ENCODE results near the gene DNAJC21. TPM values are rescaled to one million over a fixed set of nuclear protein-coding genes. Genes with fewer than 3 reads are reported as not detected.

DNAJC21 gene
- total RNA-seq (2013; cell fraction: nucleolus; rRNA removed) = 48.5 and 50.6 TPM in 2 replicates
- total RNA-seq (2014; rRNA removed) (16.5 and 22.8 TPM in 2 replicates), total RNA-seq (2014; rRNA removed; fragmentation: Illumina TruSeq; extraction: Trizol) (50.3 and 53.5 TPM in 2 replicates), total RNA-seq (2021) (34.6 and 36.3 TPM in 2 replicates), polyA plus RNA-seq (2011; rRNA removed) (30.9 and 53.1 TPM in 2 replicates), polyA plus RNA-seq (2014; fragmentation: Illumina TruSeq; extraction: Trizol) (51.7 and 60.6 TPM in 2 replicates), polyA plus RNA-seq (2014; fragmentation: Nextera tagmentation; extraction: Ambion mirVana) (10 to 100 TPM; 14.6 to 22.0 TPM), polyA plus RNA-seq (2014; rRNA removed) (19.7 and 25.4 TPM in 2 replicates), polyA plus RNA-seq (2016; fragmentation: Nextera tagmentation; extraction: Ambion mirVana) (10 to 100 TPM in 1 of 2 experiments, 1 to 10 TPM in 1; 9.2 to 11.6 TPM), polyA minus RNA-seq (2011; rRNA and poly(A)+ RNA removed) (12.1 and 17.2 TPM in 2 replicates), Bru-seq, nascent RNA (percentile 89 among the genes with signal in this experiment), BruChase-seq, experiment 1, labeled RNA remaining after a 6-hour chase (percentile 90 among the genes with signal in this experiment), BruChase-seq, experiment 2, labeled RNA remaining after a 2-hour chase (percentile 89 among the genes with signal in this experiment)
- polyA plus RNA-seq (2011; ENCODE audit: low read depth) = 26.3 TPM
- polyA plus RNA-seq (2011; cell fraction: cytosol; rRNA removed) = 7.6 and 7.8 TPM in 2 replicates
- 13.5 and 19.1 TPM in 2 replicates for polyA plus RNA-seq (2011; cell fraction: nucleus; rRNA removed)
- polyA plus RNA-seq (2012) = 28.7 and 32.3 TPM in 2 replicates
- 7.6 and 8.2 TPM in 2 replicates for polyA minus RNA-seq (2011; cell fraction: cytosol; rRNA and poly(A)+ RNA removed)
- 13.9 and 23.4 TPM in 2 replicates for polyA minus RNA-seq (2011; cell fraction: nucleus; rRNA and poly(A)+ RNA removed)
- long read RNA-seq, experiment 1, full-length matches to known transcripts = 3 of 10 reads
- long read RNA-seq, experiment 1, partial matches to known transcripts = 5 of 10 reads
- long read RNA-seq, experiment 1, other reads (novel, unspliced or antisense) = 2 of 10 reads
- long read RNA-seq, experiment 2, full-length matches to known transcripts = 4 of 24 reads
- long read RNA-seq, experiment 2, partial matches to known transcripts = 11 of 24 reads
- long read RNA-seq, experiment 2, other reads (novel, unspliced or antisense) = 9 of 24 reads

DNA sequence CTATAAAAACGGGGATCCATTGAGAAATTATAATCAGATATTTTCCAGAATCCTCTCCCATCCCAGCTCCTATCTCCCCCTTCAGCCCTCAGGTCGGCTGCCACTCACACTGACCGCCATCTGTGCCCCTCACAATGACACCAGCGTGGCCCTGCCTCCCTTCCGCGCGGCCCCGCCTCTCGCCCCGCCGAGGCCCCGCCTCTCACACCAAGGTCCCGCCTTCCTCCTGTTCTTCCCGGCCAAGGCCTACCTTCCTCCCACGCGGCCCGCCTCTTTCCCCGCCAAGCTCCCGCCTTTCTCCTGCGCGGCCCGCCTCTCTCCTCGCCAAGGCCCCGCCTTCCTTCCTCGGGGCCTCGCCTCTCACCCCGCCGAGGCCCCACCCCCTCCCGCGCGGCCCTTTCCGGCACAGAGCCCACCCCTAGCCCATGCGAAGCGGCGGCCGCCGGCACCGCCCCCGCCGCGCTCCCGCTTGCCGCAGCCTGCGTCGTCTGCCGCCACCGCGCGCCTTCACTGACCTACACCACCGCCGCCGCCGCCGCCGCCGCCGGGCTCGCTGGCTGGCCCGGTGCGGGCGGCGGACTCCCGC lies at the start of gene DNAJC21:
Gene DNAJC21 (plus strand): TSS at position 426 of the 586 bp plus-strand sequence. CDS start 261 bp downstream, outside the sequence.
- H3K4me2 ChIP-seq (ENCODE audit: control insufficient read depth, insufficient read depth) = peak within 1 kb of the TSS; percentile 81
- no TSS peak for BruUV-seq (replicated peaks)
- peak; percentile 88 for DNase-seq (ENCODE audit: low read depth, low spot score)
- CTCF ChIA-PET = interaction anchor here (0.6 to 2.0 kb wide), 9 partner anchors 12 to 1347 kb away, joined by 3 to 13 read pairs (median 3); partner anchors contain the start of genes BRIX1 and RAD1
- no peaks in the 10 kb centered on the region for H3K9me3 ChIP-seq (replicated peaks; ENCODE audit: control insufficient read depth, insufficient read depth, low read length)
- H2AFZ ChIP-seq (ENCODE audit: control insufficient read depth, low read depth, low read length) = peak within 1 kb of the TSS; percentile 78
- H3K4me3 ChIP-seq = peak within 1 kb of the TSS; percentile 83
- peaks cover 33% of the 10 kb centered on the region for H3K79me2 ChIP-seq (ENCODE audit: control insufficient read depth, insufficient read depth, low read length)
- POLR2A ChIA-PET = interaction anchor here (1.1 to 3.3 kb wide), 4 partner anchors 11 to 49 kb away, joined by 4 to 79 read pairs (median 6); partner anchors contain the start of genes BRIX1 and RAD1
- peaks cover 0 to 6% of the 10 kb centered on the region in 2 experiments; a peak in 3 of 4 replicates for H3K36me3 ChIP-seq (ENCODE audit: control insufficient read depth in 2 of 2, insufficient read depth in 2 of 2, low read length in 1 of 2)
- RAD21 ChIA-PET (ENCODE audit: unreplicated experiment) = interaction anchor here (0.9 to 2.9 kb wide), 4 partner anchors 11 to 74 kb away, joined by 3 to 50 read pairs (median 9); partner anchors contain the start of genes BRIX1 and RAD1
- ATAC-seq = peak; percentile 92
- H3K27ac ChIP-seq (ENCODE audit: control insufficient read depth, insufficient read depth) = peak within 1 kb of the TSS; percentile 86
- no peaks in the 10 kb centered on the region for H4K20me1 ChIP-seq (ENCODE audit: control insufficient read depth, insufficient read depth)
- SMC1A ChIA-PET (ENCODE audit: uncharacterized antibody, unreplicated experiment) = interaction anchor here (1.0 to 2.4 kb wide), 3 partner anchors 12 to 15 kb away, joined by 4 to 14 read pairs (median 4); partner anchors contain the start of genes BRIX1 and RAD1
- WGBS (ENCODE audit: insufficient coverage, insufficient replicate concordance, low lambda C conversion rate, missing lambda C conversion rate) = 3% methylated on average over 23 of the region's 63 CpGs
- H3K4me1 ChIP-seq (ENCODE audit: control insufficient read depth, insufficient read depth, low read length) = no peaks in the 10 kb centered on the region
- peak; percentile 75 for FAIRE-seq
- in situ Hi-C loops (cut with MboI) = no loop called here
- intact Hi-C loops (cut with micrococcal nuclease; ENCODE audit: unreplicated experiment) = loop anchor here (1.0 to 10.0 kb wide), 3 partner anchors 11 to 1226 kb away; partner anchors contain the start of genes BRIX1, LMBRD2, RAD1 and SKP2
- no peaks in the 10 kb centered on the region for H3K27me3 ChIP-seq (replicated peaks in 1 of 2; ENCODE audit: control insufficient read depth in 2 of 2, insufficient read depth in 2 of 2, low read length in 1 of 2)
- H3K9ac ChIP-seq (ENCODE audit: control insufficient read depth, insufficient read depth, low read length) = peak within 1 kb of the TSS; percentile 90
- TF ChIP-seq TARDBP (IDR thresholded peaks at IDR 0.05; ENCODE audit: borderline replicate concordance) (no peak), SUZ12 (IDR thresholded peaks at IDR 0.05; ENCODE audit: unreplicated experiment) (no peak), ZZZ3 (IDR thresholded peaks at IDR 0.05; ENCODE audit: control insufficient read depth, insufficient read length, low read depth) (no peak), BHLHE40 (IDR thresholded peaks at IDR 0.05; ENCODE audit: borderline replicate concordance in 1 of 2, low read depth in 2 of 2, low read length in 1 of 2) (peak in 1 of 2 experiments; percentile 40; a peak in 1 of 4 replicates), POLR2A (IDR thresholded peaks at IDR 0.05; ENCODE audit: low read depth, low read length) (peak; percentile 78), RUNX3 (IDR thresholded peaks at IDR 0.05; ENCODE audit: low read length) (0 out of 2 replicates have a peak, but pooled peaks have one; percentile 2), RELA (IDR thresholded peaks at IDR 0.05; ENCODE audit: borderline replicate concordance, partially characterized antibody) (no peak), RB1 (IDR thresholded peaks at IDR 0.05; ENCODE audit: borderline replicate concordance) (0 out of 2 replicates have a peak, but pooled peaks have one; percentile 57), NRF1 (conservative IDR thresholded peaks at IDR 0.05; ENCODE audit: low read depth, low read length) (peak; percentile 24; the same call in 1 of the 2 replicates)
- TF ChIP-seq, protein P1, sequence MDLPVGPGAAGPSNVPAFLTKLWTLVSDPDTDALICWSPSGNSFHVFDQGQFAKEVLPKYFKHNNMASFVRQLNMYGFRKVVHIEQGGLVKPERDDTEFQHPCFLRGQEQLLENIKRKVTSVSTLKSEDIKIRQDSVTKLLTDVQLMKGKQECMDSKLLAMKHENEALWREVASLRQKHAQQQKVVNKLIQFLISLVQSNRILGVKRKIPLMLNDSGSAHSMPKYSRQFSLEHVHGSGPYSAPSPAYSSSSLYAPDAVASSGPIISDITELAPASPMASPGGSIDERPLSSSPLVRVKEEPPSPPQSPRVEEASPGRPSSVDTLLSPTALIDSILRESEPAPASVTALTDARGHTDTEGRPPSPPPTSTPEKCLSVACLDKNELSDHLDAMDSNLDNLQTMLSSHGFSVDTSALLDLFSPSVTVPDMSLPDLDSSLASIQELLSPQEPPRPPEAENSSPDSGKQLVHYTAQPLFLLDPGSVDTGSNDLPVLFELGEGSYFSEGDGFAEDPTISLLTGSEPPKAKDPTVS (IDR thresholded peaks at IDR 0.05; ENCODE audit: low read depth, low read length) = no peak
- TF ChIP-seq, protein P2, sequence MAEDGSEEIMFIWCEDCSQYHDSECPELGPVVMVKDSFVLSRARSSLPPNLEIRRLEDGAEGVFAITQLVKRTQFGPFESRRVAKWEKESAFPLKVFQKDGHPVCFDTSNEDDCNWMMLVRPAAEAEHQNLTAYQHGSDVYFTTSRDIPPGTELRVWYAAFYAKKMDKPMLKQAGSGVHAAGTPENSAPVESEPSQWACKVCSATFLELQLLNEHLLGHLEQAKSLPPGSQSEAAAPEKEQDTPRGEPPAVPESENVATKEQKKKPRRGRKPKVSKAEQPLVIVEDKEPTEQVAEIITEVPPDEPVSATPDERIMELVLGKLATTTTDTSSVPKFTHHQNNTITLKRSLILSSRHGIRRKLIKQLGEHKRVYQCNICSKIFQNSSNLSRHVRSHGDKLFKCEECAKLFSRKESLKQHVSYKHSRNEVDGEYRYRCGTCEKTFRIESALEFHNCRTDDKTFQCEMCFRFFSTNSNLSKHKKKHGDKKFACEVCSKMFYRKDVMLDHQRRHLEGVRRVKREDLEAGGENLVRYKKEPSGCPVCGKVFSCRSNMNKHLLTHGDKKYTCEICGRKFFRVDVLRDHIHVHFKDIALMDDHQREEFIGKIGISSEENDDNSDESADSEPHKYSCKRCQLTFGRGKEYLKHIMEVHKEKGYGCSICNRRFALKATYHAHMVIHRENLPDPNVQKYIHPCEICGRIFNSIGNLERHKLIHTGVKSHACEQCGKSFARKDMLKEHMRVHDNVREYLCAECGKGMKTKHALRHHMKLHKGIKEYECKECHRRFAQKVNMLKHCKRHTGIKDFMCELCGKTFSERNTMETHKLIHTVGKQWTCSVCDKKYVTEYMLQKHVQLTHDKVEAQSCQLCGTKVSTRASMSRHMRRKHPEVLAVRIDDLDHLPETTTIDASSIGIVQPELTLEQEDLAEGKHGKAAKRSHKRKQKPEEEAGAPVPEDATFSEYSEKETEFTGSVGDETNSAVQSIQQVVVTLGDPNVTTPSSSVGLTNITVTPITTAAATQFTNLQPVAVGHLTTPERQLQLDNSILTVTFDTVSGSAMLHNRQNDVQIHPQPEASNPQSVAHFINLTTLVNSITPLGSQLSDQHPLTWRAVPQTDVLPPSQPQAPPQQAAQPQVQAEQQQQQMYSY (CRISPR knock-in tag; IDR thresholded peaks at IDR 0.05) = no peak
- TF ChIP-seq, protein P3, sequence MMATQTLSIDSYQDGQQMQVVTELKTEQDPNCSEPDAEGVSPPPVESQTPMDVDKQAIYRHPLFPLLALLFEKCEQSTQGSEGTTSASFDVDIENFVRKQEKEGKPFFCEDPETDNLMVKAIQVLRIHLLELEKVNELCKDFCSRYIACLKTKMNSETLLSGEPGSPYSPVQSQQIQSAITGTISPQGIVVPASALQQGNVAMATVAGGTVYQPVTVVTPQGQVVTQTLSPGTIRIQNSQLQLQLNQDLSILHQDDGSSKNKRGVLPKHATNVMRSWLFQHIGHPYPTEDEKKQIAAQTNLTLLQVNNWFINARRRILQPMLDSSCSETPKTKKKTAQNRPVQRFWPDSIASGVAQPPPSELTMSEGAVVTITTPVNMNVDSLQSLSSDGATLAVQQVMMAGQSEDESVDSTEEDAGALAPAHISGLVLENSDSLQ (IDR thresholded peaks at IDR 0.05) = peak; percentile 96
